ENCODE measurements around the gene TMEM176B.

- TF ChIP-seq CTCF (IDR thresholded peaks at IDR 0.05) (no peak), POLR2A (IDR thresholded peaks at IDR 0.05) (no peak)
These were observed 48.5 kb downstream of the TMEM176B start for GRCh38 chr7:150751702-150752101.
